DND-41 (cell line): ENCODE measurements around the gene ZXDC.
A peak's percentile ranks its signal among the peaks of the same experiment; 100 is the strongest.

Experiments used
- ATAC-seq: fragments of 200-7000 bp; cut with Tn5 transposase; 3 replicates; pipeline ENCODE4 v1.9.1; 2021; ENCODE audit warnings: low read depth; ENCODE audit not compliant: insufficient read depth
- DNase-seq: peaks from one replicate; pipeline ENCODE4 v3.0.0-alpha.2; 2020
- H2AFZ ChIP-seq: 2 replicates; pipeline ENCODE4 v1.6.0; 2012; ENCODE audit warnings: low read depth, low read length
- H3K27ac ChIP-seq: 2 replicates; pipeline ENCODE4 v1.5.1; 2012; ENCODE audit warnings: low read length, inconsistent platforms
- H3K27me3 ChIP-seq: fragments of 200-600 bp; sonication (generic); 2 replicates; pipeline ENCODE4 v1.6.0; 2012; ENCODE audit warnings: low read length, mild to moderate bottlenecking, inconsistent platforms; ENCODE audit not compliant: insufficient read depth, poor library complexity
- H3K36me3 ChIP-seq: 2 replicates; pipeline ENCODE4 v1.5.1; 2012; ENCODE audit warnings: low read length, inconsistent platforms; ENCODE audit not compliant: insufficient read depth
- H3K4me1 ChIP-seq: 2 replicates; pipeline ENCODE4 v1.5.1; 2012; ENCODE audit warnings: mild to moderate bottlenecking, low read length; ENCODE audit not compliant: insufficient read depth
- H3K4me2 ChIP-seq: 2 replicates; pipeline ENCODE4 v1.6.0; 2012; ENCODE audit warnings: mild to moderate bottlenecking, moderate library complexity, low read length, inconsistent platforms; ENCODE audit not compliant: insufficient read depth
- H3K4me3 ChIP-seq, 2 experiments: fragments of 200-600 bp in 1 of 2; shearing (Covaris generic) in 1 of 2; 2 replicates each; pipeline ENCODE4 v1.5.1; 2012 to 2016; ENCODE audit warnings: inconsistent platforms in 2 of 2, low read length in 2 of 2, mild to moderate bottlenecking in 2 of 2, low read depth in 1 of 2, moderate library complexity in 1 of 2
- H3K79me2 ChIP-seq: 2 replicates; pipeline ENCODE4 v1.6.0; 2012; ENCODE audit warnings: low read length, inconsistent platforms; ENCODE audit not compliant: insufficient read depth
- H3K9ac ChIP-seq: 2 replicates; pipeline ENCODE4 v1.6.0; 2012; ENCODE audit warnings: low read depth, mild to moderate bottlenecking, inconsistent platforms, low read length, moderate library complexity
- H3K9me3 ChIP-seq: 2 replicates; pipeline ENCODE4 v1.5.1; 2012; ENCODE audit warnings: low read length, moderate library complexity, mild to moderate bottlenecking, inconsistent platforms; ENCODE audit not compliant: insufficient read depth, severe bottlenecking
- H4K20me1 ChIP-seq: 2 replicates; pipeline ENCODE4 v1.6.0; 2012; ENCODE audit warnings: low read length; ENCODE audit not compliant: insufficient read depth
- EZH2 ChIP-seq: IDR thresholded peaks from 3 replicates; pipeline ENCODE4 v1.6.1; 2012; ENCODE audit warnings: borderline replicate concordance, low read depth, mild to moderate bottlenecking, moderate library complexity, low read length, inconsistent platforms; ENCODE audit not compliant: severe bottlenecking
- TF ChIP-seq, protein P1 (sequence below): IDR thresholded peaks from 2 replicates; pipeline ENCODE4 v1.5.1; 2012; ENCODE audit warnings: borderline replicate concordance, low read length, moderate library complexity, mild to moderate bottlenecking; ENCODE audit not compliant: poor library complexity, severe bottlenecking; ENCODE audit errors: extremely low read depth

The ZXDC gene

GRCh38 chr3:126519506-126520455 lies 44.1 kb upstream of the ZXDC start:
- H3K4me2 ChIP-seq = no peak overlapping the region
- no peaks in the 10 kb centered on the region for H3K79me2 ChIP-seq
- H3K36me3 ChIP-seq = no peaks in the 10 kb centered on the region
- peaks cover 4% of the 10 kb centered on the region for H3K4me1 ChIP-seq
- no peaks in the 10 kb centered on the region for H3K9me3 ChIP-seq
- no peaks in the 10 kb centered on the region for H4K20me1 ChIP-seq
- H3K4me3 ChIP-seq = no peak overlapping the region
- DNase-seq = peak; percentile 32
- H2AFZ ChIP-seq = no peak overlapping the region
- no peak overlapping the region for H3K27ac ChIP-seq
- peak; percentile 57 for ATAC-seq
- TF ChIP-seq, protein P1, sequence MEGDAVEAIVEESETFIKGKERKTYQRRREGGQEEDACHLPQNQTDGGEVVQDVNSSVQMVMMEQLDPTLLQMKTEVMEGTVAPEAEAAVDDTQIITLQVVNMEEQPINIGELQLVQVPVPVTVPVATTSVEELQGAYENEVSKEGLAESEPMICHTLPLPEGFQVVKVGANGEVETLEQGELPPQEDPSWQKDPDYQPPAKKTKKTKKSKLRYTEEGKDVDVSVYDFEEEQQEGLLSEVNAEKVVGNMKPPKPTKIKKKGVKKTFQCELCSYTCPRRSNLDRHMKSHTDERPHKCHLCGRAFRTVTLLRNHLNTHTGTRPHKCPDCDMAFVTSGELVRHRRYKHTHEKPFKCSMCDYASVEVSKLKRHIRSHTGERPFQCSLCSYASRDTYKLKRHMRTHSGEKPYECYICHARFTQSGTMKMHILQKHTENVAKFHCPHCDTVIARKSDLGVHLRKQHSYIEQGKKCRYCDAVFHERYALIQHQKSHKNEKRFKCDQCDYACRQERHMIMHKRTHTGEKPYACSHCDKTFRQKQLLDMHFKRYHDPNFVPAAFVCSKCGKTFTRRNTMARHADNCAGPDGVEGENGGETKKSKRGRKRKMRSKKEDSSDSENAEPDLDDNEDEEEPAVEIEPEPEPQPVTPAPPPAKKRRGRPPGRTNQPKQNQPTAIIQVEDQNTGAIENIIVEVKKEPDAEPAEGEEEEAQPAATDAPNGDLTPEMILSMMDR = peak; percentile 33
- TF ChIP-seq EZH2 = no peak
- no peaks in the 10 kb centered on the region for H3K27me3 ChIP-seq
- H3K9ac ChIP-seq = no peak overlapping the region

DNA sequence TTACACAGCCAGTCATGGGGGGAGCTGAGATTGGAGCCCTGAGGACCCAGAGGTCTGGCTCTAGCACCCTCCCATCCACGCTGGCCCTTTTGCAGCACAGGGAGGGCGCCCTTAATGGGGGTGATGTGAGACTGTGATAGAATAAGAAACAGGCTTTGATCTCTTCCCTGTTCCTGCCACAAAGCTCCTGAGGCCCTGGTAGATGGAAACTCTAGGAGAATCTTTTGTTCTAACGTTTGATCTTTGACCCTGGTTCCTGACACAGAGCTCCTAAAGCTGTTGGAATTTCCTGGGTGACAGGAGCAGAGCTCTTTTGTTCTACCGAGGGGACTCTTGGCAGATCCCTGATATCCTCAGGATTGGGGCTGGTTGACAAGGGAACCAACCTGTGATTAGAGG lies 43.1 kb upstream of the ZXDC start:
- peaks cover 4% of the 10 kb centered on the region for H3K4me1 ChIP-seq
- no peak overlapping the region for H3K27ac ChIP-seq
- H3K9ac ChIP-seq = no peak overlapping the region
- H4K20me1 ChIP-seq = no peaks in the 10 kb centered on the region
- no peak overlapping the region for H3K4me2 ChIP-seq
- no peak for ATAC-seq
- H3K36me3 ChIP-seq = no peaks in the 10 kb centered on the region
- no peaks in the 10 kb centered on the region for H3K27me3 ChIP-seq
- H3K9me3 ChIP-seq = no peaks in the 10 kb centered on the region
- TF ChIP-seq, protein P1 = no peak
- no peak for TF ChIP-seq EZH2
- H3K79me2 ChIP-seq = no peaks in the 10 kb centered on the region
- DNase-seq = no peak
- H2AFZ ChIP-seq = no peak overlapping the region
- no peak overlapping the region for H3K4me3 ChIP-seq

DNA sequence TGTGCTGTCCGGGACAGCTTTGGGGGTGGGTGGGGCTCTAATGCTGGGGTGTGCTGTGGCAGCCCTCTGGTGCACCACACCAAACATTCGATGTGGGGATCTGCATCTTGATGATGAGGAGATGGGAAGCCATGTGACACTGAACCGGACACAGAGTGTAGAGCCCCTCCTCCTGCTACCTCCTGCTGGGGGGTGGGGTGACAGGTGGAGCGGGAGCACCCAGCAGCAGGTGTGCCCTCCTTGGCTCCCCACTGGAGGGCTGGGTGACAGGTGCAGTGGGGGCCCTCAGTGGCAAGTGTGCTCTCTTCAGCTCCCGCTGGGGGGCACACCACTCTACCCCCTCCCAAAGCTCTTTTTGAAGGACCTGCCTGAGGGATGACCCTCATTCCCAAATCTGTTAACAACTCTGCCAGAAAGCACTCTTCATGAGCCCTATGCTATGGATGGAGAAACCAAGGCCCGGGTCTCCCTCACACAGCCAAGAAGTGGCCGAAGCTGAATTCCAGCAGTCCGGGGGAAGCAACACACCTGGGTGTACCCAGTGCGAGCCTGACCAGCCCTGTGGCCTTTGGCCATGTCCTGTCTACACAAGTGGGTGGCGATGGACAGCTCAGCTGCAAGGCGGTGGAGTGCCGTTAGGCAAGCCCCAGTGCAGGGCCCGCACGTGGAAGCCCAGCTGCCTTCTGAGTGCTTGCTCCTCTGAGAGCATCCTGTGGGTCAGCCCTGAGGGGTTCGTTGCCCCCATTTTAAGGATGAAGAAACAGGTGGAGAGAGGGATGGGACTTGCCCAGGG lies 42.5 kb upstream of the ZXDC start:
- Histone ChIP-seq H3K9ac (no peak overlapping the region), H3K9me3 (no peaks in the 10 kb centered on the region), H3K79me2 (no peaks in the 10 kb centered on the region), H4K20me1 (no peaks in the 10 kb centered on the region), H3K4me1 (peaks cover 4% of the 10 kb centered on the region), H3K27me3 (no peaks in the 10 kb centered on the region), H3K27ac (no peak overlapping the region), H3K4me3 (no peak overlapping the region), H3K4me2 (no peak overlapping the region), H3K36me3 (no peaks in the 10 kb centered on the region), H2AFZ (no peak overlapping the region)
- DNase-seq = no peak
- no peak for TF ChIP-seq EZH2
- TF ChIP-seq, protein P1 = no peak
- ATAC-seq = no peak
